HG03097 (cell line): Measurements from ENCODE around the gene EGFL8.
"Not testable (repeated sequence)": the region's sequence is repeated elsewhere in the genome, so short reads cannot be mapped to it uniquely, and the experiment has no call there.

ENCODE experiments used
- ATAC-seq: cut with Tn5 transposase; IDR thresholded peaks from one replicate; pipeline ENCODE4 v1.9.1; 2021; ENCODE audit not compliant: unreplicated experiment, low FRiP score

EGFL8 gene

DNA sequence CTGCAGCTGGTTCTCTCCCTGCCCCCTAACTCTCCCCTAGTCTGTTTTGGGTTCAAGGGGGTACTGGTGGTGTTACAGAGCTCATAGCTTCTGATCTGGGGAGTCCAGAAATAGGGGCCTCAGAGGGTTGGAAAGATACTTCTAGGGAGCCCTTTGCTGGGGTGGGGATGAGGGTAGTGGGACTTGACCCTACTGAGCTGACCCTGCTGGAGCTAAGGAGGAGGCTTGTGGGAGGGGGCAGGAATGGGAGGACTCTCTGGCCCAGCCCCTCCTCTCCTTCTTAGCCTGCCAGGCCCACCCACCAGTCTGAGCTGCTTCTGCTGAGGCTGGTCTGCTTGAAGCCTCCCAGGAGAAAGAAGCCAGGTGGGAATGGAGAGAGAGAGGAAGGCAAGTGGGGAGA, at the start of gene EGFL8:
TSS of gene EGFL8 (plus strand) at position 301 of the 400 bp plus-strand sequence. CDS start 1,571 bp downstream, outside the sequence.
- ATAC-seq: no peak

DNA sequence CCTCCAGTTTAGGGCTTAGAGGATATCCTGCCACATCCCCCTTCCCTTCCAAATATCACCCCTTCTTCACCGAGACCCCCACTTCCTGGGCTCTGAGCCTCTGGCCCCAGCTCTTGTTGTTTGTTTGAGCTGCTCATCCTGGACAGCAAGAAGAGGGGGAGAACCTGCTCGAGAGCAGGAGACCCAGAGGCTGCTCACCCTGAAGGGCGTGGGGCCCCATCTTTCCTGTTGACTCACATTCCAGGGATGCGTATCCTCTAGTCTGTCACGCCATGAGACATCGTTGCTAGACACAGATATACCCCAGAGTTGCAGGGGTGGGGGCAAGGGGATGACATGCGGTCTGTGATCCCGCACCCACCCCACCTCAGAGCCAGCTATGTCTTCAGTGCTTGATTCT, 49.6 kb upstream of the EGFL8 start:
- no peak for ATAC-seq

DNA sequence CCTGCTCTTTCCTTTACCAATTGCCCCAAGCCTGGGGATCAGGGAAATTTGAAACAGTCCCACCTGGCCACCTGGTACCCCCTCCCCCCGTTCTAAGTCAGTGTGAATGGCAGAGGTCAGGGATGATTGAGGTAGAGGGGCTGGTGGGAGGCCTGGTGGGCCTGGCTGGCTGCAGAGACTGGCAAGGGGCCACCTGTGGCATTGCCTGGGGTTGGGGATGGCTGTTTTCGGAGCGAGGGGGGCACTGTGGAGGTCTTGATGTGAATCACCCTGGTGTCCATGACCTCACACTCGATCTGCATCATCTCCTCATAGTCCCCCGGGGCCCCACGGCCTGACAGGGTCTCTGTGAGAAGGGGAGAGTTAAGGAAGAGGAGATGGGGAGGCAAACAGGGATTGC, 48.8 kb upstream of the EGFL8 start:
- no peak for ATAC-seq

DNA sequence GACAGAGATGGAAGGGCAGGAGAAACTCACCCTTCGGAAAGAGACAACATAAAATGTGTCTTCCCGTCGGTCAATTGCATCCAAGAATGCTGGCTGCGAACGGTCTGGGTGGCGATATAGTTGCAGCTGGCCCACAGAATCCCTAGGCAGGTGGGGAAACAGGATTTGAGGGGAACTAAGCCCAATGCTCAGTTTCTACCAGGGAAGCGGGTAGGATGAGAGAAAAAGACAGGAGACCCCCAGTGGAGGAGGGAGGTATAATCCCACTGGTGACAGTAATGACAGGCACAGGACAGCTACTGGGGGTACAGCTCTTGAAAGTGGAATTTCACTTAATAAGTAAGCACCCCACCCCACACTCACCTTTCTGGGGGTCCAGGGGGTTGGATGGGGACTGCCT, 47.7 kb upstream of the EGFL8 start:
- no peak for ATAC-seq

DNA sequence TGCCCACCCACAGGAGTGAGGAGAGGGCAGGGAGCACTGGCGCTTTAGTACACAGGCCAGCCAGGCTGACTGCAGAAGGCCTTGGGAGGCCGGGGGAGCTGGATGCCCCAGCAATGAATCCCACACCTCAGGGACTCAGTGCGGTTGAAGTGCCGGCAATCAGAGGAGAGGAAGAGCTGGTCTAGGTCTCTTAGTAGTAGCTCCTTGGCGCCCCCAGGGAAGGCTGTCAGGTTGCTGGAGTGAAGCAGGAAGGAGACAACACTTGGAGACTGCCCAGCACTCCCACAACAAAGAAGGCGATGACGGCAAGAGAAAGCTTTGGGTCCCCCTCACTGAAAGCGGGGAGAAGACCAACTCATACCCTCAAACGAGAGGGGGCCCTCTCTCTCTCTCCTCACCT, 46.9 kb upstream of the EGFL8 start:
- no peak for ATAC-seq

DNA sequence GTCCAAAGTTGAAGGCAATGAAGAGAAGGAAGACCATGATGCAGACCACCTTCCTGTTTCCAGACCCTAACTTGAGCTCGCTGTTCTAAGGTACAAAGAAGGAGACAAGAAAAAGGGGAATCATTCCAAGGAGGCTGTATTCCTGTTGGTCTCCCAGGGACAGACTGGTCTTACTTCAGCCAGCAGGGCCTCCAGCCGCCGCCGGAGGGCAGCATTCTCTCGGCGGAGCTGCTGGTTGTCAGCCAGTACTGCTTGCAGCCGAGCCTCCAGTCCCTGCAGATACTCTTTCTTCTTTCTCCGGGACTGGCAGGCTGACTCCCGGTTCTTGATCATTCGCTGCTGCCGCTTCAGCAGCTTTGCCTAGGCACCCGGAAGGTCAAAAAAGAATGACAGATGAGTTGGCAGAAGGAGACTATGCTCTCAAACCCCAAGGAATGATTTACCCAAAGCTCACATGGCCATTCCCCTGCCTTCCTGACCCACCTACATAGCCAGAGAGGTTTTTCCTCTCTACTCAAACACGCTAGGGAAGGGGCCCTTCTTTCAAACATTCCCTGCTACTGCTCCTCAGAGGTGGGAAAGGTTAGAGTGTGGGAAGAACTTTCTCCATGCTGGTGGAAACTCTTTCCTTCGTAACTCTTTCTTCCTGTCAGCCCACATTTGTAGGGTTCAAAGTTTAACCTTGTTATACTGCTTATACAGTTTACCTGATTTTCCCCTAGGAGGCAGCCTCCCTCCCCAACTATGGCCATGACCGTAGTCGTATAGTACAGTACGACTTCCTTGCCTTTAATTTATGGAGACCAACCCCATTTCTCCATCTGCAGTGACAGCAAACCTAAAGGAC, 45.4 kb upstream of the EGFL8 start:
- ATAC-seq: no peak

DNA sequence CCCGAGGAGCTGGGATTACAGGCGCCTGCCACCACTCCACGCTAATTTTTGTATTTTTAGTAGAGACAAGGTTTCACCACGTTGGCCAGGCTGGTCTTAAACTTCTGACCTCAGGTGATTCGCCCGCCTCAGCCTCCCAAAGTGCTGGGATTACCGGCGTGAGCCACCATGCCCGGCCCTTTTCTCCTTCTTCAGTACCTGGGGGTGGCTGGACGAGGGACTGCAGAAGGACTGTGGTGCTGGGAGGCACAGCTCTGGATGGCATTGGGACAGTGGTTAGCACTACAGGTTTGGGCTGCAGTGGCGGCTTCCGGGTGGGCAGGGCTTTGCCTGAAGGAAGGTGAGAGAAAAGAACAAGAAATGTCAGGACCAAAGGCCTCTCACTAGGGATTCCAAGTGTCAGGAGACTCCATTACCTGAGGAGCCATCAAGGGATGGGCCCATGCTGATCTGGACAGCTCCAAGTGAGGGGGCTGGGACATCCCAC, 43.8 kb upstream of the EGFL8 start:
- ATAC-seq: no peak

DNA sequence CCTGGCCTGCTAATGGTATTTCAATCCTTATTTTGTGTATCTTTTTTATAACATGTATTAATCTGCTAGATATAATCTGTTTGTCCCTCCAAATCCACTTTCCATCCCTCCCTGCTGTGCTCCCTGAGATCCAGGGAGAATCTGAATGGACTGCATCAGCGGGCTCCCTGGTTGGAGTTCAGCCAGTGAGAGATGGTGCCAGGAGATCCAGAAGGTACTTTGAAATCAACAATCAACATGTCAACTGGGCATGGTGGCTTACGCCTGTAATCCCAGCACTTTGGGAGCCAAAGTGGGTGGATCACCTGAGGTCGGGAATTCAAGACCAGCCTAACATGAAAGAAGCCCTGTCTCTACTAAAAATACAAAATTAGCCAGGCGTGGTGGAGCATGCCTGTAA, 40.7 kb upstream of the EGFL8 start:
- ATAC-seq: no peak

DNA sequence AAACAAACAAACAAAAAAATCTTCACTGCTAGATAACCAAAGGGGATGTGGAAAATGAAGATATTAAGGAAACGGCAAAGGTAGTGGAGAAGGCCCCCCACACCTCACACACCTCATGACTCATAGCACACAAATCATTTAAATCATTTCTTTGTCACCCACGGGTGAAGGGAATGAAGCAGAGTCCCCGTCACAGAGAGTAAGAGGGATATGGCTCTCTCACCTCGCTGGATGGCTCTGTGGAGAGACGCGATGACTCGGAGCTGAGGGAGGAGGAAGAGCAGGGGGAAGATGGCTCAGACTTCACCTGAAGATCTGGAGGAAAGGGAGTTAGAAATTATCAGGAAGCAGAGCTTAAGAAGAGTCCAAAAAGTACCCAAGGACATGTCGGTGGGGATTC, 37.5 kb upstream of the EGFL8 start:
- ATAC-seq: no peak

DNA sequence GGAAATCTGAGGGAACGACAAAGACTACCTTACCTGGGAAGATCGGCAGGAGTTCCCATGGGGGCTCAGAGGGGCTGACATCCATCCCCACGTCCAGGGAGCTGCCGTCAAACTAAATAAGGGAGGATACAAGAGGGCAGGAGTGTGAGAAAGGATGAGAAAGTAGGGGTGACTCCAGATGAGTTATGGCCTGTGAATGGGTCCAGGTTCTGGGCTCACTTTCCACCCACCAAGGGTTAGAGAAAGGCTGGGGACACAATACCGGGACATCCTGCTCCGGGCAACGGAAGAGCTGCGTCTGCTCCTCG, 37.0 kb upstream of the EGFL8 start:
- ATAC-seq: no peak

DNA sequence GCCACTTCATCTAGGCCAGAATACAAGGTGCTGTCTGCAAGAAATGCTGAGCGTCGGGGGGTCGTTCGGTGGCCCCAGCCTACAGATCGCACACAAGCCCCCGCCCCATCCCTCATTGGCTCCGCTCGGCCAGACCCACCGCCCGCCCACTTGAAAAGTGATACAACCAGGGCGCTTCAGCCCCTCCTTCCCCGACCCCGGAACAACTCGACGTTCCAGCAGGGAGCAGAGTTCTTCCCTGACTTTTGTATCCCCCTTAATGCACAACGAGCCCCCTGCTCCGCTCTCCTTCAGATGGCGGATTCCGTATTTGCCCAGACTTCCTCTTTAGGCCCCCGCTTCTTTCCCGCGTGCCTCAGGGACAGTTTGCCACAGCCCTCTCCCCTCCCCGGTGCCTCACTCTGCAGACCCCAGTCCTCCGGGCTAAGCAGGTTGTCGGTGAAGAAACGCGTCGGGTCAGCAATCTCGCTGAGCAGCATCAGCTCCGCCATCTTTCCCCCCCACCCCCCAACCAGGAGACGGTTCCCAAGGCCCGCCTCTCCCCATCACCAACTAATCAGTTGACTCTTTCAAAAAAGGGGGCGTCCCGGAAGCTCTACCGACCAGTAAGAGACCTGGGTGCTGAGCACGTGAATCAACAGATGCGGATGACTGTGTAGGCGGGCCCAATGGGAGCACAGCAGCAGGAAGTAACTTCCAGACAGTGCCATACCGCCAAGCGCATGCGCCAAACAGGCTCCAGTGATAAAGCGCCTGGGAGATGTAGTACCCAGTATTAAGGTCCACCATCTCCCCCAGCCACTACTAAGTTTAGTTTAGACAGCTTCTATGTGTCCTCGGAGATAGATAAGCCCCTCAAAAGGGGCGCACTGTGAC, 36.4 kb upstream of the EGFL8 start, which contains the start of gene ATF6B:
TSS of gene ATF6B (minus strand) at position 530 of the 876 bp plus-strand sequence. CDS start at position 491, 39 bp downstream.
- peak; percentile 80 for ATAC-seq

DNA sequence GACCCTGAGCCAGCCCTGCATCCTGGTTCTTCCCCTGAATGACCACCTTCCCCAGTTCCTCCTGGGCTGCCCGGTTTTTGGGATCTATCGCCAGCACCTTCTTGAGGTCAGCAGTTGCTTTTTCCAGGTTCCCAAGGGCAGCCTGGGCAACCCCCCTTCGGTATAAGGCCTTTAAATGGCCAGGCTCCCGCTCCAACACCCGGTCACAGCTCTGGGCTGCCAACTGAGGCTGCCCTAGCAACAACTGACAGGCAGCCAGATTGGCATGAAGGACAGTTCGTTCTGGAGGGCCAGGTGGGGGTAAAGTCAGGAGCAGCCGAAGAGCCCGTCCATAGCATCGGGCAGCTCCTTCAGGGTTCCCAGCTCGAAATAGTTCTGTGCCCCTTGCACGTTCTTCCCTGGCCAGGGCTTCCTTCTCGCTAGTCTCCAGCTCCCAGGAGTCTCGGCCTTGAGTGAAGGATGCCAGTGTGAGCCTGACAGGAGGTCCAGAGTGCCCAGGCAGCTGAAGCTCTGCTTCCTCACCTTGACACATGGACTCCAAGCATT, 35.6 kb upstream of the EGFL8 start:
- no peak for ATAC-seq

DNA sequence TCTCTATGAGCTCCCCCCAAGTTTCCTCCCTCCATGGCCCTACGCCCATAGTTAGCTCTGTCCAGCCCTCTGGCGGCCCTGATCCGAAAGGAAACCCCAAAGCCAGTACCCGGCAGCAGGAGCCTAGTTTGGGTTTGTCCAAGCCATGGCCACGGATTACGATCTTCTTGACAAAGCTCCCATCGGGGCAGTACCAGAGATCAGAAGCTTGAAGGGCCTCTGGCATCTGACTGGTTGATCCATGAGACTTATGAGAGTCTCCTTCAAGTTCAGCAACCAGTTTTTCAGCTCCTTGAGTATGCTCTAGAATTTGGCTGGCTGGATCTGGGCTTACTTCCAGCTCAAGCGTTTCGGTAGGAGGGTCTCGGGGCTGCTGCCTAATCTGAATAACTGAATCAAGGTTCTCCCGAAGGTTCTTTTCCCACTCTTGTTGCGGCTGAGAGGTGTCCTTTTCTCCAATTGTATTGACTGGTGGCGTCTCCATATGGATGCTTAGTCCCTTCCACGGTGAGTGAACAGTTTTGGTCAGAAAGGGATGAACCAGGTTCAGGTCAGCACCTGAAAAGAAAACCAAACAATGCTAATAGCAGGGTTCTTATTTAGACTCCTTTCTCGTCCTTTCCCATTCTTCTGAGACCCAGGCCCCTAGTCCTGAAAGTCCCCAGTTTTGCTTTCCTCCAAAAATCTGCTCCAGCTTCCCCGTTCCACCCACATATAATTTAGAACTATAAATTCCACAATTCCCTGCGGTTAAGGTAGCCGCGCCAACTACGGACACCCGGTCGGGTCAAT, 34.9 kb upstream of the EGFL8 start:
- ATAC-seq: peak; percentile 2

DNA sequence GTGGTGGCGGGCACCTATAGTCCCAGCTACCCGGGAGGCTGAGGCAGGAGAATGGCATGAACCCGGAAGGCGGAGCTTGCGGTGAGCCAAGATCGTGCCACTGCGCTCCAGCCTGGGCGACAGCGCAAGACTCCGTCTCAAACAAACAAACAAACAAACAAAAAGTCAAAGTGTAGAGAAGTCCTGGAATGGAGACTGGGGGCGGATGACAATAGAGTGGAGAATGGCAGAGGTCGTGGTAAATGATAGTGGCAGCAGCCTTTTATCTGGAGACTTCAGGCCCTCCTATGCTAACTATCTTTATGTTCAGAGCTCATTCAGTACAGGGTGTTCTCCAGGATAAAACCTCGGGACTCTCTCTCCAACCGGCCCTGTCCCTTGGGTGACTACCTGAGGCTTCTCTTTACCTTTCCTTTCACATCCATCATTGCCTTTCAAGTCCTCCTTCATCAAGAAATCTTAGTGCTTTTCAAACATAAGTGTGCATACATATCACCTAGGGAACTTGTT, 32.9 kb upstream of the EGFL8 start:
- ATAC-seq: no peak

DNA sequence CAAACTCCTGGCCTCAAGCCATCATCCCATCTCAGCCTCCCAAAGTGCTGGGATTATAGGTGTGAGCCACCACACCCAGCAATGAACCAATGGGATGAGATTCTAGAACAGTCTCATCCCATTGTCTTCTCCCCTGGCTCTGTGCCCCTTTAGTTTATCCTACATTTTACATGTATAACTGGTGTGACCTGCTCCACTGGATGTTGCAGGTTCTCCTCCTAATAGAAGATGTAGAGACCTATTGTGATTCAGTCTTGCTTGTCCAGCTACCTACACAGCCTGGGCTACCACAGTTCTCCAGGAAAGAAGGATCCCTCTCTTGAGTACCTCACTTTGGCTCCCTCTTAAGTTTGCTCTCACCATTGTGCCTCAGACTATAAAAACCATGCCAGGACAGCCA, 32.3 kb upstream of the EGFL8 start:
- ATAC-seq: no peak

DNA sequence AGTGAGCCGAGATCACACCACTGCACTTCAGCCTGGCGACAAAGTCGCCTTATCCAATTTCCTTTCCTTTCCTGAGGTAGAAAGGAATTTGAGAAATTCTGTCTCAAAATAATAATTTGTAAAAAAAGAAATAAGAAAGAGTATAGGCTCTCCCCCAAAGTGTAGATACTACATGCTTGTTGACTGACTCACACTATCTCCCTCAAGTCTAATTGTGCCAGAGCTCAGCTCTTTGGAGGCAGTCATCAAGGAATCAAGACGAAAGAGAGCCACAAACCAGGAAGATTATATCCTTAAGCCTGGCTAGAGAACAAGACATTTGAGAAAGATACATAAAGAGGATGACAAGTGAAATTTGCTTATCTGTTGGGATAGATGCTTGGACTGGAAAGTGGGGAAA, 30.6 kb upstream of the EGFL8 start:
- no peak for ATAC-seq

DNA sequence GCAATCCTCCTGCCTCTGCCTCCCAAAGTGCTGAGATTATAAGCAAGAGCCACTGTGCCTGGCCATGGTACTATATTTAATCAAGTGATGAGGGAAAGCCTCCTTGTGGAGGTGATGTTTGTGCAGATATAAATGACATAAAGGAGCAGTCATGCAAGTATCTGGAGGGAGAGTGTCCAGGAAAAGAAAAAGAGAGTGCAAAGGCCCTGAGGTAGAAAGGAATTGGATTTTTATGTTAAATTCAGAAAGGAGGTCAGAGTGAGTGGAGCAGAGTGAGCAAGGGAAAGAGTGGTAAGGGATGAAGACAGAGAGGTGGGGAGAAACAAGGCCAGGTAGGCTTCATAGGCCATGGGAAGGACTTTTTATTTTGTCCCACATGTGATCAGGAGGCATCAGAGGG, 26.9 kb upstream of the EGFL8 start:
- no peak for ATAC-seq

DNA sequence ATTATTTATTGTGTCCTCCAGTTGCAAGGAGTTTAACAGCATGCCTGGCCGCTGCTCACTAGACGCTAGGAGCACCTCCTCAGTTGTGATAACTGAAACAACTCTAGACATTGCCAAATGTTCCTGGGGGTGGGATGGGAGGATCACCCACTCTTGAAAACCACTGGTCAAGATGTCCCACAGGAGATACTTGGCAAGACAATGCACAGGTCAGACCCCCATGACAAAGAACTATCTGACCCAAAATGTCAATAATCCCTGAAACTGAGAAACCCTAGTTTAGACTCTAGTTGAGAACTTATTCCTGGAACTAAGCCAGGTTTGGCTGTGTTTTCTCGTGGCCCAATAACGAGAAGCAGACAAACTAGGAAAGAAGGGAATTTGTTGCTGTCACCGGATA, 24.8 kb upstream of the EGFL8 start:
- ATAC-seq: no peak

DNA sequence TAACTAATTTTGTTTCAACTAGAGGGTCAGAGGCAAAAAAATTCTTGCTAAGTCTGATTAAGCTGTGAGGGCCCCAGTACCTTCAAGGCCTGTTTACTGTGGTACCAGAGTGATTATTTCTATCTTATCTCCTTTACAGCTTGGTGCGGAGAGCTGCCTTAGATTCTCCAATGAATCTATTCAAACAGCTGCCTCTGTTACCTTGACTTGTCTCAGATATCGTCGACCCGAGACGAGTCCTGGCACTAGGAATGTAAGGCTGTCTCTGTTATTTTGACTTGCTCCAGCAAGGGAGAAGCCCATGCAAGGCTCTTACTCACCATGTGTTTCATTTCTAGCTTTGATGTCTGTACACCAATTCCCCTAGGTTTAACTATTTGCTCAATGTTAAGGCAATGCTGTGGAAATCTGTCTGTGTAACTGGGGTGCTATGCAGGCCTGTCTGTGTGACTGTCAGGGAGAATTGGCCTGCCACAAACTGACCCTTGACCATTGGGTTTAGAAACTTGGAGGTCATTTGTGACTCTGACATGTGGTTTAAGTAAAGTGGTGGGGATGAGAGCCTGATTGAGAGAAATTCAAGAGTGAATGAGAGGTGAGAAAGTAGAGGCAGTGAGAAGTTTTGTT, 23.9 kb upstream of the EGFL8 start:
- no peak for ATAC-seq

DNA sequence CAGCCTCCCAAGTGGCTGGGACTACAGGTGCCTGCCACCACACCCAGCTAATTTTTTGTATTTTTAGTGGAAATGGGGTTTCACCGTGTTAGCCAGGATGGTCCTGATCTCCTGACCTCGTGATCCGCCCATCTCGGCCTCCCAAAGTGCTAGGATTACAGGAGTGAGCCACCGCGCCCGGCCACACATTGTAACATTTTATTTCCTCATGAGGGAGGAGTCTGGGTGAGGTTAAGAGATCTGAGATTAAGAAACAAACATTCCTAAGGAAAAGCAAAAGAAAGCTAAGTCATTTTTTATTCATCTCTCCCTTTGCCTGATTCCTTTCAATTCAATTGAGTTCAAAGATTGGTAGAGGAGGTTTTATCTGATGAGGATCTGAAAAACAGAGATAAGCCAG, 20.2 kb upstream of the EGFL8 start:
- ATAC-seq: not testable (repeated sequence)
